ENCODE data around the gene MC1R.

The MC1R gene

DNA sequence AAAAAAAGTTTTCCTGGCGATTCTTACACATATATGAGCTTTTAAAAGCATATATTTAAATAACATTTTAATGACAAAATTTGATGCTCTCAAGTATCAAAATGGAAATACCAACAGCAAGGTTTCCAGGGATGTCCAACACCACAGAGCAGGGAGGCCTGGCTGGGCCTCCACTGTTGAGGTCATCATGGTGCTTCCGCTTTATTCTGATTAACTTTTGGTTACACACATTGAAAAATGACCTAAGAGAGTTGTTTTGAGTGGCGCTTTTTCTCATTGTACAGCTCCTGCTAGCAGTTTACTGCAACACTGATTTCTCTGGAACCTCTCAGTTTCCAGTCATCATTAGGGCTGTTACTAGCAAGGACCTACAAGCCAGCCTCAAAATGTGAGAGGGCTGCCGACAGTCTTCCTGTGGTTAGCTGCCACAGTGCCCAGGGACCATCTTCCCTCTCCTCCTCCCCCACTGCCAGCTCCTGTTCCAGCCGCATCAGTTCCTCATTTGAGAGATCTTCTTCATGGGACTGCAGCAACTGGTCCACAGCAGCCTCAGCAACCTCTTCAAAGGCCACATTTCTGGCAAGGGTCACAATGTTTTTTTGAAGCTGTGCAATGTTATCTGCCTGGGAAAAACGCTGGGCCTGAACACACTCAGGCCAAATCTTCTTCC lies 51.2 kb downstream of the MC1R start:
- Histone ChIP-seq H3K4me3 (ENCODE audit: low read depth in 1 of 2, low read length in 2 of 2) (no peak overlapping the region), H3K27ac (ENCODE audit: low read length) (no peak overlapping the region), H3K4me1 (ENCODE audit: control insufficient read depth in 1 of 2, insufficient read depth in 2 of 2, low read length in 2 of 2) (peaks cover 0 to 28% of the 10 kb centered on the region in 2 donors), H3K9me3 (ENCODE audit: control insufficient read depth in 1 of 2, low read length in 2 of 2) (no peaks in the 10 kb centered on the region), H3K27me3 (ENCODE audit: low read depth, low read length) (no peaks in the 10 kb centered on the region), H3K36me3 (ENCODE audit: control insufficient read depth in 1 of 2, insufficient read depth in 2 of 2, low read length in 2 of 2) (peaks cover 0 to 19% of the 10 kb centered on the region in 2 donors)
